BE2C (cell line): ENCODE measurements around the gene VMP1.

Experiments used
- DNase-seq: peaks from one replicate; pipeline ENCODE4 v3.0.0-alpha.2; 2020
- H3K27me3 ChIP-seq: fragments of 250-450 bp; sonication (Bioruptor Pico); 2 replicates; pipeline ENCODE4 v1.5.1; 2020; ENCODE audit warnings: mild to moderate bottlenecking
- H3K36me3 ChIP-seq: fragments of 250-450 bp; sonication (Bioruptor Pico); 2 replicates; pipeline ENCODE4 v1.5.1; 2020; ENCODE audit warnings: mild to moderate bottlenecking
- H3K4me1 ChIP-seq: fragments of 250-450 bp; sonication (Bioruptor Pico); 2 replicates; pipeline ENCODE4 v1.5.1; 2020
- H3K4me3 ChIP-seq: 2 replicates; pipeline ENCODE4 v1.5.1; 2011; ENCODE audit warnings: low read depth, low read length
- H3K9me3 ChIP-seq: fragments of 250-450 bp; sonication (Bioruptor Pico); 2 replicates; pipeline ENCODE4 v1.5.1; 2020
- TF ChIP-seq, protein P1 (sequence below): IDR thresholded peaks from 2 replicates; pipeline ENCODE4 v1.5.1; 2012; ENCODE audit warnings: mild to moderate bottlenecking, low read depth, low read length

VMP1 gene

DNA sequence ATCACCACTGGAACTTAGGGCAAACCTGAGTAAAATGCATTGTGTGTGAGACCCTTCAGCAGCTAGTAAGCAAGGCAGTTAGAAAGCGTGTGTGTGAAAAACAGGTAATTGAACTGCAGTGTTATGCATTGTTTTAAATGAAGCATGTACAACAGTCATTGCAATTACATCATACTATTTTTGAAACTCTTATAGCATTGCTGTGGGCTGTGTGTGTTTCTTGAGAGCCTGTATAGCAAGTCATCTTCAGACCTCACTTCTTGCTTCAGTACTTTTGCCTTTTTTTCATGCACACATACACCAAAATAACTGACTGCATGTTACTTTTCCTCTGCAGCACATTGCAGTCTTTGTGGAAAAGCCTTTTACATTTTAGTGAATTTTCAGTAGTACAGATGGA is 19.4 kb upstream of the VMP1 start:
- no peak for DNase-seq
- Histone ChIP-seq H3K4me3 (no peak overlapping the region), H3K9me3 (no peaks in the 10 kb centered on the region), H3K36me3 (peaks cover 91% of the 10 kb centered on the region), H3K27me3 (no peaks in the 10 kb centered on the region), H3K4me1 (no peaks in the 10 kb centered on the region; the same call in 1 of the 2 replicates)
- TF ChIP-seq, protein P1, sequence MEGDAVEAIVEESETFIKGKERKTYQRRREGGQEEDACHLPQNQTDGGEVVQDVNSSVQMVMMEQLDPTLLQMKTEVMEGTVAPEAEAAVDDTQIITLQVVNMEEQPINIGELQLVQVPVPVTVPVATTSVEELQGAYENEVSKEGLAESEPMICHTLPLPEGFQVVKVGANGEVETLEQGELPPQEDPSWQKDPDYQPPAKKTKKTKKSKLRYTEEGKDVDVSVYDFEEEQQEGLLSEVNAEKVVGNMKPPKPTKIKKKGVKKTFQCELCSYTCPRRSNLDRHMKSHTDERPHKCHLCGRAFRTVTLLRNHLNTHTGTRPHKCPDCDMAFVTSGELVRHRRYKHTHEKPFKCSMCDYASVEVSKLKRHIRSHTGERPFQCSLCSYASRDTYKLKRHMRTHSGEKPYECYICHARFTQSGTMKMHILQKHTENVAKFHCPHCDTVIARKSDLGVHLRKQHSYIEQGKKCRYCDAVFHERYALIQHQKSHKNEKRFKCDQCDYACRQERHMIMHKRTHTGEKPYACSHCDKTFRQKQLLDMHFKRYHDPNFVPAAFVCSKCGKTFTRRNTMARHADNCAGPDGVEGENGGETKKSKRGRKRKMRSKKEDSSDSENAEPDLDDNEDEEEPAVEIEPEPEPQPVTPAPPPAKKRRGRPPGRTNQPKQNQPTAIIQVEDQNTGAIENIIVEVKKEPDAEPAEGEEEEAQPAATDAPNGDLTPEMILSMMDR, result no peak

DNA sequence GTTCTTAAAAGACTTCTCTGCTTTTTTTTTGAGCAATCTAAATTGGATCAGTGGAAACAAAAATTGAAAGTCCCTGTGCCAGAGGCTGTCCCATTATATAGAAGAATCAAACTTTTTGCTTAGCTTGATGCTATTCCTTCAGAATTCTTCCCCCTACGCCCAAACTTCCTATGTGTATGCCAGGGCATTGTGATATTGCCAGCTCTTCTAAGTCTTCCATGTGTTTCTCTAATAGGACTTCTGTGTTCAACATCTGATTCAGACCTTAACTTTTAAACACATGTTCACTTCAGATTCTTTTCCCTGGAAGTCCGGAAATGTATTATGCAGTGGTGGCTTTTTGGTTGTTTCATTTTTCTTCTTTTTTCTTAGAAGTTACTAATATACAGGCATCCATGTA is 19.0 kb upstream of the VMP1 start:
- TF ChIP-seq, protein P1, result no peak
- no peaks in the 10 kb centered on the region for H3K9me3 ChIP-seq
- H3K4me3 ChIP-seq, result no peak overlapping the region
- H3K36me3 ChIP-seq, result peaks cover 91% of the 10 kb centered on the region
- no peak for DNase-seq
- no peaks in the 10 kb centered on the region; the same call in 1 of the 2 replicates for H3K4me1 ChIP-seq
- no peaks in the 10 kb centered on the region for H3K27me3 ChIP-seq

DNA sequence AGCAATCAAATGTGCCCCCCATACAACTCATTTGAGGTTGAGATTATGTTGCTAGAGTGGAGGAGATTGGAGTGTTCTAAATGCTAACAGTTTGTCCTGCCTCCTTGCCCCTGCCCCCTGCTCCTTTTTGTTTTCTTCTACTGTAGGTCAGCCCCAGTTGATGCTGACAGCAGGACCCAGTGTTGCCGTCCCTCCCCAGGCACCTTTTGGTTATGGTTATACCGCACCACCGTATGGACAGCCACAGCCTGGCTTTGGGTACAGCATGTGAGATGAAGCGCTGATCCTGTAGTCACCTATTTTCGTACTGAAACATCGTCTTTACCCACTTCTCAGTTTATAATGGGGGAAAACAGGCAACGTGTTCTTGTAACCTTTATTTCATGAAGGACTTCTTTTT is 13.9 kb upstream of the VMP1 start:
- Histone ChIP-seq H3K9me3 (no peaks in the 10 kb centered on the region), H3K27me3 (no peaks in the 10 kb centered on the region), H3K4me1 (no peaks in the 10 kb centered on the region), H3K4me3 (no peak overlapping the region), H3K36me3 (peaks cover 89% of the 10 kb centered on the region)
- DNase-seq, result no peak
- TF ChIP-seq, protein P1, result no peak

DNA sequence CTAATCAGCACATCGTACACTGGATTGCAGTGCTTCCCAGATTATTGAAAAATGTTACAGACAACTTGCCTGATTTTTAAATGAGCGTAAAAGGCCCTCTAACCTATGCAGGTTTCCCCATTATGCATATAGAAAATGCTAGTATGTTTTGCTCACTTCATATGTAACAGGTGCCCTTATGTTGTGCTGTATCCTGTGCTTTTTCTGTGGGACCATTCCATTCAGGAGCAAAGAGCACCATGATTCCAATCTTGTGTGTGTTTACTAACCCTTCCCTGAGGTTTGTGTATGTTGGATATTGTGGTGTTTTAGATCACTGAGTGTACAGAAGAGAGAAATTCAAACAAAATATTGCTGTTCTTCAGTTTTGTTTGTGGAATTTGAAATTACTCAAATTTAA is 13.1 kb upstream of the VMP1 start:
- TF ChIP-seq, protein P1, result no peak
- H3K36me3 ChIP-seq, result peaks cover 91% of the 10 kb centered on the region

DNA sequence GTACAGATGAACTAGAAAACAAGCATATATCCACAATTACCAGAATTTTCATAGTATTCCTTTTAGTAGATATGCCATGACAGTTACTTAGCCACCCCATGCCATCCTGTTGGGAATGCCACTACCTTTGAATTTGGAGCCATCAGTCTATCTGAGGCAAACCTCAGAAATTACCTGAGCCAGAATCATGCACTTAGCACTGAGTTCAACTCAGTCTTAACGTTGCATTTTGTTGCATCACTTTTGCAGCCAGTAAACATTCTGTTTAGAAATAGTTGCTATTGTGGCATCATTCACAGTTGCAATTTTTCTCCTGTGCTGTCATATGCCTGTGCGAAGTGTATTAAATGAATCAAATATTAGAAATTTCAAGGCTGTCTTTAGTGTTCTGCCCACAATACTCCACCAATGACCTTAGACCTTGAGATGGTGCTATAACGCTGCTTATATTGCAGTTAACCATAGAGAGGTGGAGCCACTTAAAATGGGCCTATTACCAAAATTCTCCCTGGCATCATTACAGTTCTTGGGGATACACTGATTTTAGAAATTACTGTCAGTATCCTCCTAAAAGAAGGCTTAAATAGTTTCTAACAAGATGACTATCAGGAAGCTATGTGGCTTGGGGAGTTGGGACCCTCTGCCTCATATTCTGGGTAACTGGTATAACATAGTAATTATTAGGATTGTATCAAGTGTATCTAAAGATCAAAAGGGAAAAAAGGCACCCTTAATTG is 11.3 kb upstream of the VMP1 start:
- Histone ChIP-seq H3K36me3 (peaks cover 85% of the 10 kb centered on the region), H3K4me1 (no peaks in the 10 kb centered on the region), H3K4me3 (no peak overlapping the region), H3K27me3 (no peaks in the 10 kb centered on the region), H3K9me3 (no peaks in the 10 kb centered on the region)
- DNase-seq, result no peak
- TF ChIP-seq, protein P1, result no peak

More for the DNA sequence above, 13.1 kb upstream of the VMP1 start:
- Histone ChIP-seq H3K9me3 (no peaks in the 10 kb centered on the region), H3K4me1 (no peaks in the 10 kb centered on the region), H3K4me3 (no peak overlapping the region), H3K27me3 (no peaks in the 10 kb centered on the region)
- DNase-seq, result no peak

DNA sequence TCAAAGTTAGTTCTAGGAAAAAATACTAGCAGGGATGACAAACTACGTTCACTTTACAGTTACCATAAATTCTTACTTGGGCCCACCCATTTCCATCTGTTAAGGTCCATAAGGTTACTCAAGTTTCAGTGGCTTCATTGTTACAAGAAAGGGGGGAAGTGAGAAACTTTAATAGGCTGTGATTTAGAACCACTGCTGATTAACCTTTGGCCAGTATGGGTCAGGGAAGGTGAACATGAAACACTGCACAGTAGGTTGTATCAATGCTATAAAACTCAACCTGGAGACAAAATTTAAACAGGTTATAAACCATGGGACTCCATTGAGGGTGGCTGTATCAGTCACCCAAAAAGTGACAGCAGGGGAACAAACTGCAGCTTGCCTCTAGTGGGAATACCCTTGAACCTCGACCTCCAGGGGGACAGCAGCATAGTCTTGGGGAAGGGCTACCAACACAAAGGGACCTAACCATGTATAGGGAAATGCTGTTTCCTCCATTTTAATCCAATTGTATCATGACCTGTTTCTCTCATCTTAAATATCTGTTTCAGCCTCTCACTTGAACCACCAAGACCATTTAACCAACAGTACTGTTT is 10.7 kb upstream of the VMP1 start:
- Histone ChIP-seq H3K4me1 (no peaks in the 10 kb centered on the region), H3K9me3 (no peaks in the 10 kb centered on the region), H3K27me3 (no peaks in the 10 kb centered on the region), H3K36me3 (peaks cover 81% of the 10 kb centered on the region), H3K4me3 (no peak overlapping the region)
- DNase-seq, result no peak
- TF ChIP-seq, protein P1, result no peak
